ENCODE data around the gene BIN1.

The BIN1 gene

GRCh38 chr2:127092901-127093516 is 13.9 kb downstream of the BIN1 start:
- H3K27ac ChIP-seq = no peak overlapping the region
- TF ChIP-seq, protein P1, sequence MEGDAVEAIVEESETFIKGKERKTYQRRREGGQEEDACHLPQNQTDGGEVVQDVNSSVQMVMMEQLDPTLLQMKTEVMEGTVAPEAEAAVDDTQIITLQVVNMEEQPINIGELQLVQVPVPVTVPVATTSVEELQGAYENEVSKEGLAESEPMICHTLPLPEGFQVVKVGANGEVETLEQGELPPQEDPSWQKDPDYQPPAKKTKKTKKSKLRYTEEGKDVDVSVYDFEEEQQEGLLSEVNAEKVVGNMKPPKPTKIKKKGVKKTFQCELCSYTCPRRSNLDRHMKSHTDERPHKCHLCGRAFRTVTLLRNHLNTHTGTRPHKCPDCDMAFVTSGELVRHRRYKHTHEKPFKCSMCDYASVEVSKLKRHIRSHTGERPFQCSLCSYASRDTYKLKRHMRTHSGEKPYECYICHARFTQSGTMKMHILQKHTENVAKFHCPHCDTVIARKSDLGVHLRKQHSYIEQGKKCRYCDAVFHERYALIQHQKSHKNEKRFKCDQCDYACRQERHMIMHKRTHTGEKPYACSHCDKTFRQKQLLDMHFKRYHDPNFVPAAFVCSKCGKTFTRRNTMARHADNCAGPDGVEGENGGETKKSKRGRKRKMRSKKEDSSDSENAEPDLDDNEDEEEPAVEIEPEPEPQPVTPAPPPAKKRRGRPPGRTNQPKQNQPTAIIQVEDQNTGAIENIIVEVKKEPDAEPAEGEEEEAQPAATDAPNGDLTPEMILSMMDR (conservative IDR thresholded peaks at IDR 0.05) = no peak

DNA sequence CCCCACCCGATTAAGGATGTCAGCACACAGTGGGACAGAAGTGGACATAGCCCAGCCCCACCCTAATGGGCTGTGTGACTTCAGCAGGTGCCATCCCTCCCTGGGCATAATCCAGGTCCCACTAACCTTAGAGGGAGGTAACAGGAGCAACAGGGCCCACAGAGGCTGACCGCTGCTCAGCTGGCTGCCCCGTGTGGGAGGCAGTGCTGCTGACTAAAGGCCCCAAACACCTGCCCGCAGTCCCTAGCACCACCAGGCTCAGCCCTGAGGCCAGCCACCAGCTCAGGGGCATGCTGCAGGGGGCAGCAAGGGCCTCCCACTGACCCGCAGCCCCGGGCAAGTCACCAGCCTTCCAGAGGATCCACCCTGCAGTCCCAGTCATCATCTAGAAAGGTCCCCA is 14.6 kb downstream of the BIN1 start:
- TF ChIP-seq, protein P1 (conservative IDR thresholded peaks at IDR 0.05) = no peak
- H3K27ac ChIP-seq = no peak overlapping the region

GRCh38 chr2:127091886-127092285 is 15.1 kb downstream of the BIN1 start:
- TF ChIP-seq, protein P1 (conservative IDR thresholded peaks at IDR 0.05) = no peak
- H3K27ac ChIP-seq = no peak overlapping the region

- H3K27ac ChIP-seq = no peak overlapping the region
- TF ChIP-seq, protein P1 (conservative IDR thresholded peaks at IDR 0.05) = no peak
These were observed 15.8 kb downstream of the BIN1 start for GRCh38 chr2:127091148-127091547.

DNA sequence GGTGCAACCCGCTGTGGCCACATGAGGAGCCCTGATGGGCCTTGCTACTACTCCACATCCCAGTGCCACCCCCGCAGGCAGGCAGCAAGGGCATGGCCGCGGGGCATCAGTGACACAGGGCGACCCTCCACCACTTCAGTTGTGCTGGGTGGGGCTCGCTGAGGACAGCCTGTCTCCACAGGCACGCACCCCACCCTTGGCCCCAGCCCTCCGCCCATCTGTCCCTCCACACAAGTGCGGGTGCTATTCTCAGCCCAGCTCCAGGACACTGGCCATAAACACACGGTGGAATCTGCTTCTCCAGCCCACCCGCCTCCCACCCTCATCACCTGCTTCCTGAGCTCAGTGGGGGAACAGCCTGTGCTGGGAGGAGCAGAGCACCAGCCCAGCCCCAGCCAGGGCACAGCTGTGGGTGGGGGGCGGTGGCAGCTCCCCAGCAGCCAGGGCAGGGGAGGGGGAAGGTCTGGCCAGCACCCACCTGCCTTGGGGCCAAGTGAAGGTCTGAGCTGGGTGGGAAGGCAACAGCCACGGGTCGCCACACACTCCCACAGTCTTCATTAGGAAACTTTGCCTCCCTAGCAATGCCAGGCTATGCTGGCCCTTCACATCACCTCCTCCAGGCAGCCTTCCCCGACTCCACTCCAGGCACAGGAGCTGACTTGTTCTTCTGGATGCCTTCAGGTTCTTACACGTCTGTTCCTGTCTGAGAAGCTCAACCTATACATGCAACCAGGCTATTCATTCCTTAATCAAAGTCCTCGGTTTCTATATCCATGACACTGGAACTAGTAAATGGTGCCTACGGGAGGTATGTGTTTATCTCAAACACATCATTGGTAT is 16.5 kb downstream of the BIN1 start:
- no peak overlapping the region for H3K27ac ChIP-seq
- TF ChIP-seq, protein P1 (conservative IDR thresholded peaks at IDR 0.05) = no peak

- TF ChIP-seq, protein P1 (conservative IDR thresholded peaks at IDR 0.05) = no peak
- H3K27ac ChIP-seq = no peak overlapping the region
These were observed 17.3 kb downstream of the BIN1 start for GRCh38 chr2:127089478-127090235.

DNA sequence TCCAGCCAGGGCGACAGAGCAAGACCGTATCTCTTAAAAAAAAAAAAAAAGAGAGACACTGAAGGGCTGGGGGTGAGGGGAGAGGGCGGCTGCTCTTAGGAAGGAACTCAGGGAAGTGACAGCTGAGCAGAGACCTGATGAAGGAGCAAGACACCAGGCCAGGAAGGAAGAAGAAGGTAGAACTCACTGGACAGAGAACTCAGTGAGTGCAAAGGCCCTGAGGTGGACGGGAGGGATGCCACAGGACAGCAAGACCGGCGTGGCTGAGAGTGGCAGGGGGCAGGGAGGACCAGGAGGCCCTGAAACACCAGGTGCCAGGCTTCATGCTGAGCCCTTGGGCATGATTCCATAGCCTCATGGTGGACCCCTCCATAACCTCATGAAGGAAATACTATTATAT is 18.2 kb downstream of the BIN1 start:
- H3K27ac ChIP-seq = no peak overlapping the region
- TF ChIP-seq, protein P1 (conservative IDR thresholded peaks at IDR 0.05) = no peak

All from VCaP (cell line).